GM19328 (cell line): ENCODE data around the gene SOCS7.

Experiments used
- ATAC-seq: cut with Tn5 transposase; IDR thresholded peaks from one replicate; pipeline ENCODE4 v1.9.1; 2021; ENCODE audit warnings: mild to moderate bottlenecking, moderate library complexity; ENCODE audit not compliant: unreplicated experiment

Gene SOCS7

GRCh38 chr17:38336838-38337237 lies 14.8 kb upstream of the SOCS7 start:
- no peak for ATAC-seq

DNA sequence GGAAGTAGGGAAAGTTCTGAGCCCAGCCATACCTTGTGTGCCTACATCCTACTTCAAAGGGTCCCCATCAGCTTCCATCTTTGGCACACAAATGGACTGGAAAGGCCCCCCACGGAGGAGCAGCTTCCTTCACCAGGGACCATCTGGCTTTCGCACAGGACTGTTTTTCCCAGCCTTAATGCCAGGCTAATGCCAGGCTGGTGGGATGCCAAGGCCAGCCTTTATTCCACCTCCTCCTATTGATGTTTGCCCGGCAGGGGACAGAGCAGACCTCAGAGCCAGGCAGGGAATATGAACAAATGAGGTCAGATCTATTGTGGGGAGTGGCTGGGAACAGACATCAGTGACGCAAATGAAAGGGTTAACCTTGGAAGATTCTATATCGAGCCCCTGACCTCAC lies 13.6 kb upstream of the SOCS7 start:
- no peak for ATAC-seq

DNA sequence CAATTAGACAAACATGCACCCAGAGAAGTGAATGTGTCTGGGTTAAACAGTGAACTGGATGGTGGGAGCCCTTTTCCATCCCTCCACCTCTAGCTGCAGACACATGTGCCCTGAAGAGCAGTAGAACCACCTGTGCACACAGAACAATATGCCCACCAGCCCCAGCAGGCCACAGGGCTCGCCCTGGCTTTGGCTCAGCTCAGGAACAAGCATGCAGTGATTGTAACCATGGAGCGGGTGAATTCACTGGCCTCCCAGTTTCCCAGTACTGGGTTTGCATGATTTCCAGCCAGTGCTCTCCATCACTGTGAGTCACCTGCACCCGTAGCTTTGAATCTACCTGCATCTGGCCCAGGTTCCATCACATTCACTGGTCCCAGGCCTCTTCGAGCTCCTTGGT lies 13.1 kb upstream of the SOCS7 start:
- no peak for ATAC-seq

- ATAC-seq: no peak
Observed at GRCh38 chr17:38339891-38340290, 11.8 kb upstream of the SOCS7 start.

- ATAC-seq: no peak
Observed at GRCh38 chr17:38341035-38341721, 10.5 kb upstream of the SOCS7 start.

GRCh38 chr17:38342886-38343607 lies 8.6 kb upstream of the SOCS7 start:
- no peak for ATAC-seq

- ATAC-seq: no peak
Observed at GRCh38 chr17:38343608-38344419, 7.8 kb upstream of the SOCS7 start, which contains the start of gene GPR179. Gene GPR179 (minus strand): TSS chr17:38343956. CDS start chr17:38343789, 167 bp downstream.

DNA sequence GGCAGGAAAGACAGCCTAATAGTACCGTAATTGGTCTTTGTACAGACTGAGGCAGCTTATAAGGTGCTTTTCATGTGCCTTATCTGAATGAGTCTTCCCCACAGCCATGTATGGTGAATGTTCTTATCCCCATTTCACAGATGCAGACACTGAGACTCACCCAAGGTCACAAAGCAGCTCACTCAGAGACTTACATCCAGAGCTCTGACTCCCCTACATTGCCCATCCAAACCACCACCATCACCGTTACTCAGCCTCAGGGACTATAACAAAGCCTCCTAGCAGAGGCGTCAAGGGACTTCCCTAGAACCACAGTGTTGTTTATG lies 7.3 kb upstream of the SOCS7 start:
- ATAC-seq: no peak

- ATAC-seq: no peak
Observed at GRCh38 chr17:38345743-38346142, 5.9 kb upstream of the SOCS7 start.

GRCh38 chr17:38349097-38349730 lies 2.4 kb upstream of the SOCS7 start:
- no peak for ATAC-seq

GRCh38 chr17:38350035-38350434 lies 1.6 kb upstream of the SOCS7 start:
- ATAC-seq: no peak

GRCh38 chr17:38352245-38353085 lies 821 bp downstream of the SOCS7 start:
- no peak for ATAC-seq

GRCh38 chr17:38353086-38353604 lies 1.5 kb downstream of the SOCS7 start:
- ATAC-seq: no peak

DNA sequence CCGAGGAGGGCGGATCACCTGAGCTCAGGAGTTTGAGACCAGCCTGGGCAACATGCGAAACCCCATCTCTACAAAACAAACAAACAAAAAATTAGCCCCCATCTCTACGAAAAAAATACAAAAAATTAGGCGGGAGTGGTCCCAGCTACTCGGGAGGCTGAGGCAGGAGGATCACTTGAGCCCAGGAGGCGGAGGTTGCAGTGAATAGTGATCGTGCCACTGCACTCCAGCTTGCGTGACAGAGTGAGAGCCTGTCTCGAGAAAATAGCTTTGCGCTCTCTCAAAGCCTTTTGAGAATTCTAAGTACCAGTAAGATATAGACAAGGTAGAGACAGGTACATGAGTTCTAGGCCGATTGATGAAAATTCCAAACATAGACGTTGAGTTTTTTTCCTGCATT lies 2.0 kb downstream of the SOCS7 start:
- no peak for ATAC-seq

GRCh38 chr17:38354466-38354865 lies 2.8 kb downstream of the SOCS7 start:
- ATAC-seq: no peak

DNA sequence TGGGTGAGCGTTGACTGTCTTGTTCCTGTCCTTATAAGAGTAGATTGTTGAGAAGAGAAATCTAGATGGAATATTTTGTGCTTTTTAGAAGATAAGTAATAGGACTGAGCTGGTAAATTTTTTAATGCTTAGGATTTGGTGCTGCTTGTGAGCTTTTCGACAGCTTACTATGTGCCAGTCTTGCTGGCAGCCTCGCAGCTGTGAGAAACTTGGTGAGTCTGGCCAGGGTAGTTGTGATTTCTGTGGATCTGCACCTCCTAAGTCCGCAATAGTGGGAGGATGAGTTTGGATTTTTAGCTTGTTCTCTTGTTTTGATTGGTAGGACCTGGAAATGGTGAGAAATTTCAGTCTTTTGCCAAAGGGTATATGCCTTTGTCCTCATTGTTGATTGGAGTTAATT lies 3.6 kb downstream of the SOCS7 start:
- no peak for ATAC-seq

- no peak for ATAC-seq
Observed at GRCh38 chr17:38357486-38358123, 6.0 kb downstream of the SOCS7 start.

DNA sequence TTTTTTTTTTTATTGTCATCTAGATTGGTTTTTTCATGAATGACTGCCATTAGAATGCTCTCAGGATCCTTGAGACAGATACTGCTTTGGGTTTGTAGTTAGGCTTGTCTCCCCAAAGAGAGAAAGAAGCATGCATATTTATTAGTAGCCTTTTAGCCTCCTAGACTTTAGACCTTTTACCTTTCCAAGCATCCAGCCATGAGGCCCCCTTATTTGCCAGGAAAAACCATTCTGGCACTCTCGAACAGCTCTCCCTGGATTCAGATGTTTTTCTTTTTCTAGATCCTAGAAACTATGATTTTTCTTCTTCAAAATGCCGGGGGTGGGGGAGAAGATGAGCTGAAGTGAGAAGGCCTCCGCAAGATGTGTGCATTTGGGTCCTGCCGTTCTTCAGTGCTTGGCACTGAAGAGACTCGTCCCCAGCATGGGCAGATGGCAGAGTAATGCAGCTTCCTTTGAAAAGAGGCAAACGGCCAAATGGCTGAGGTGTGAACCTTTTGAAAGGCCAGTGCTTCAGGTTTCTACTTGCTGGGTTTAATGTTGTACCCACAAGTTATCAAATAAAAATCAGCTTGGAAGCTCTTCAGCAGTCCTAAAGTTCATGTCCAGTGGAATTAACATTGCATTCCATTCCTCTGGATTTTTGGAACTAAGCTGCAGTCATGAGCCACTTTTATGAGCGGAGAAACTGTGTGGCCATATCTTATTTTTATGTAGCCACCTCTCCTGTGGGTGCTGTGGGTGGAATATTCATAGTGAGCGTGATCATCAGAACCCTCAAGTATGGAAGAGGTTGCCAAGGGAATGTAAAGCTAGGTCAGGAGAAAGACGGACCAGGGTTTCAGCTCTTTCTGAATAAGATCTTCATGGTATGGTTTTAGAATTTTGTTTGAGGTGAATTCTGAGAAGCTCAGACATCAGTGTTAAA lies 7.2 kb downstream of the SOCS7 start:
- ATAC-seq: no peak
